Right renal cortex interstitium (tissue), 3 donors: ENCODE data around the gene ZC3H12C. TPM values are rescaled to one million over a fixed set of nuclear protein-coding genes. Genes with fewer than 3 reads are reported as not detected.
A peak's percentile ranks its signal among the peaks of the same experiment; 100 is the strongest.

ENCODE experiments used
- DNase-seq, 3 donors: peaks; one replicate each; pipeline ENCODE4 v3.0.0-alpha.2; 2013; ENCODE audit warnings: low read depth in 3 of 3, low spot score in 2 of 3
- polyA plus RNA-seq, 3 donors: library from polyadenylated mRNA; unstranded; fragments of 120-200 nt; gene quantifications; one replicate each; pipeline ENCODE4 v1.2.1, GENCODE V29; 2013; ENCODE audit not compliant: insufficient read length in 3 of 3

The ZC3H12C gene
- polyA plus RNA-seq, 3 donors, result 7.4 to 8.2 (median 8.1) TPM

DNA sequence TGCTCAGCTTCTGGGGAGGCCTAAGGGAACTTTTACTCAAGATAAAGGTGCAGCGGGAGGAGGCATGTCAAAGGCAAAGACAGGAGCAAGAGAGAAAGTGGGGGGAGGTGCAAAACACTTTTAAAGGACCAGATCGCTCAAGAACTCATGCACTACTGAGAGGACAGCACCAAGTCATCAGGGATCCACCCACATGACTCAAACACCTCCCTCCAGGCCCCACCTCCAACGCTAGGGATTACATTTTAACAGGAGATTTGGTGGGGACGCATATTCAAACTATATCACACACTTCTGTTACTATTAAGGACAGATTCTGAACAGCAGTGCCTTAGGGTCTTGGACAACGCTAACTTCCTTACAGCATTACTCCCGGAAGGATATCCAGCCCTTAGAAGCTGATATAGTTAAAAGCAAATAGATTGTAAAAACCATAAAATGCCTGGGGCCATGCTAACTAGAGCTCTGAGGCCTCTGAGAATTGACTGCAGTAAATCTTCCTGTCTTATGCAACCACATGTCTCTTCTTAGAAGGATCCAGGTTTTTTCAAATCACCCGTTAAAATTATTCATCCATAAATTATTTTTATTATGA is 16.7 kb upstream of the ZC3H12C start:
- no peak for DNase-seq

DNA sequence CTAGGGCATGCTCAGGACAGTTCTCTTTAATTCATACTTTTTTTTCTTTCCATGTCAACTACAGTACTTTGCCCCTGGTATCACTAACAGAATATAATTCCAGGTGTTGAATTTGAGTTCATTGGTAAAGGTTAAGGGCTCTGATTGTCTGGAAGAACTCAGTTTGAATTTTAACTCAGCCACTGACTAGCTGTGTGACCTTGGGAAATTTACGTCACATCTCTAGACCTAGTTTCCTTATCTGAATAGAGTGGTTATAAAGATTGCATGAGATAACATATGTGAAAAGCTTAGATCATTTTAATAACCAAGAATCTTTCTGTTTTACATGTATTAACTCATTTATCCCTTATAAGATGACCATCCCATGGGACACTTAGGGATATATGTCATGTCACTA is 15.8 kb upstream of the ZC3H12C start:
- DNase-seq, result no peak

DNA sequence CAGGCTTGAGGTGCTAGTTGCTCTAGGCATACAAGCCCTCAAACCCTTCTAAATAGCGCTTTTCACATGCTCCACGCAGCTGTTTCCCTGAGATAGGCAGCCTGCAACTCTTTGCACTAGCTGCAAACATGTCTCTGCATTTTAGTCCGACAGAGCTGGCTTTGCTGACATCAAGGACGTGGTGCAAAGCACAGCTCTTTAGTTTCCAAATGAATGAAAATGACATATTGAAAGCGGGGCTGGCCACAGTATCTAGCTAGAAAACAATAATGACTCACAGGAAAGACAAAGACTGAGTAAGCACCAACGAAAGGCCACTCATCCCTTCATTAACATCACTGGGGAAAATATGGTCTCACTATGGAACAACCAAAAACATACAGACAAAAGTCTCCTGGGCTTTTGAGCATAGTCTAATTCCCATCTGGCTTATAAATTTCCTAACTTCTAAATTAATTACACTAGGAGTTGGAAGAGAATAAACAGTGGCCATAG is 15.3 kb upstream of the ZC3H12C start:
- no peak for DNase-seq

DNA sequence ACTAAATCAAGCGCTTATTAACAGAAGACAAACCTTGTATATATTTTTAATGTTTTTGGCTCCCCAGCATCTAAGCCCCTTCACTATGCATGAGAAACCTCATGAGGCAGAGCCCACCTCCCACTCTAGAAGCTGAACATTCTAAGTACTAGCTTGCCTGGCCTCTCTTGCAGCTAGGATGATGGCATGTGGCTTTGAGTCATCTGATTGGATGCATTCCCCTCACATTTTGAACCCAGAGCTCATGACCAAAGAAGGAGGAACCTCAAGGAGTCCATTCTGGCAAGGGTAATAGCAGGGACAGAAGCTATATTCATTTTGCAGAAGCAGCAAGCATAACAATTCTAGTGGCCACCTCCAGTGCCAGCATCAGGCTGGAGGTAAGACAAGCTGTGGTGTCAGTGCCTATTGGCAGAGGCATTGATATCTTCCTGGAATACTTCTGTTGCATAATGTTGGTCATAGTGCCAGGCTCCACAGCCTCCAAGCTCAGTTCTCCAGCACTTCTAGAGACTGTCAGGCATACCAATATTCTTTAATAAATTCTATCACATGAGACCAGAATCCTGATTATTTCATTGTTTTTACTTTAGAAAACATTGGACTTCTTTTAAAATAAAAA is 14.2 kb upstream of the ZC3H12C start:
- DNase-seq, result no peak

DNA sequence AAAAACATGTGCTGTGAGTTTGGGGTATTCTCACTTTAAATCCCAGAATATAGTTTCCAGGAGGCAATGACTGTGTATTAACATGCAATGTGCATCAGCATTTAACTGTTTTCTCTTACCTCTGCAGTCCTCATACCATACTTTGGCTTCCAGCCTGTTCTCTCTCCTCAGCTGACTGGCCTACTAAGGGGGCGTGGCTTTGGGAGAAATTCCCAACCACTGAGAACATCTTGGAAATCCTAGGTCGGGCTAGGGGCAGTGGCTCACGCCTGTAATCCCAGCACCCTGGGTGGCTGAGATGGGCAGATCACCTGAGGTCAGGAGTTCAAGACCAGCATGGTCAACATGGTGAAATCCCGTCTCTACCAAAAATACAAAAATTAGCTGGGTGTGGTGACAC is 13.5 kb upstream of the ZC3H12C start:
- no peak for DNase-seq

DNA sequence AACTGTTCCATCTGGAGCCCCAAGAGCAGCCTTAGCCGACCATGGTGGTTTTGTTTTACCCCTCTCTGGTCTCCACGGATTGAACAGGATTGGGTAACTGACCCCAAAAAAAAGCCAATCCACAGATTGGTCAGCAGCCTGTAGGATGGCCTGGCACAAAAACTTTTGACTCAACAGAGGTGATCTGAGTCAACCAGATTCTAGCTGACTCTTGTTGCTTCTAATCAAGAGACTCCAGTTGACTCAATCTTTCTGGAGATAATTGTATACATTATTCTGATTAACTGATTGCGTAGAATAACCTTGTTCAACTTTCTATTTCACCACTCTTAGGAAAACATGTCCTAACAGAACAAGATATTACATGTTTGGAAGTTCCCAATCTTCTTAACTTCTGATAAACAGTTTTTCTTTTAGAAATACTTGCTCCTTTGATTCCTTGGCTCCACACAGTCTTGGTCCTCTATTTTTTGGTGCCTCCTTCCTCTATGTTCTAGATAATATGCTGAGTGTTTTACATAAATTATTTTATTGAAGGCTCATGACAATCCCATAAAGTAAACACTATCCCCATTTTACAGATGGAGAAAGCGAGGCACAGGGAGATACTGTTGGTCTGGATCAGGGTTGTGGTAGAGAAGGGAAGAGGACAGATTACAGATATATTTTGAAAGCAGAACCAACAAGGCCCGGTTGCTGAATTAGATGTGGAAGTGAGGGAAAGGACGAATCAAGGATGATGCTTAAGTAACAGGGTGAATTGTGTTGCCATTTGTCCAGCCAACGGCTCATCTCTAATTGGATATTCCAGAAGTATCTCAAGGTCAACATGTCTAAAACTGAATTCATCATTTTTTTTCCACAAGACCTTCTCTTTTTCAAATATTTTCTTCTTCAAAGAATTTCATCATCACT is 11.5 kb upstream of the ZC3H12C start:
- no peak for DNase-seq

DNA sequence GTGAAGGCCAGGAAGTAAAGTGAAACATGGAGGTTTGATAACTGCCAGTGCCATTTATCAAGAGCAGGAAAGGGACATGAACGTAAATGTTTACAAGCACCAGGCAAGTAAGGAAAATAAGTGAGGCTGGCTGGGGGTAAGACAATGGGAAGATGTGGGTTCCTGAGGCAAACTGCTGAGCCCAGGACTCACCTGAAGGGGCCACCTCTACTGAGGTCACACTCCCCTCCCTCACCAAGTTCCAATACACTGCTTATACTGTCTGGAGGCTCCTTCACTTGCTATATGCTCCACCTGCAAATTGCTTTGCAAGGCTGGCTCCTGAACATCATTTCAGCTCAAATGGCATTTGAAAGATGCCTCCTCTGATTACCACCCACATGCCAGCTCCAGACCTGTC is 10.3 kb upstream of the ZC3H12C start:
- DNase-seq, result no peak

DNA sequence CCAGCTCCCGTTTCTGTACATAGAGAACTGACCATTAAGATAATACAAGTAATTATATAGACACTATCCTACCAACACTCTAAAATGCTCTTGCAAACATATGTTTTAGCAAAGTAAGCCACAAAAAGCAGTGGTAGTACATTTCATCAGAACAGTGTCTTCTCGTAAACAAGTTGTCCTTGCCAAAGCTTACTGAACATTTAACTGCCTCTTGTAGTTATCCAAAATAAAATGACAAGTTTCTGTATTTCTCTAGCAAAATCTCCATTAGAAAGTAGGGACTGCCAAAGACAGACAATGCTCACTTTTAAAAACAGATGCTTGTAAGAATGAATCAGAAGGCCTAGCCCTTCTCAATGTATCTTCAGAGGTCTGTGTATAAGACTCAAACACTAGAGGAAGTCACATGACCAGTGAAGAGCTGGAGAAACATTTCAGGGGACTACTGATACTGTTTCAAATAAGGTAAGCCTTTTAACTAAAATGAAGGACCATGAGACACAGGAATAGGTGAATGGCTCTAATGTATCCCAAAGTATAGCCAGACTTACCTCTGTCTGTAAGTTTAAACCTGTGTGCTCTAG is 7.8 kb upstream of the ZC3H12C start:
- DNase-seq, result no peak

DNA sequence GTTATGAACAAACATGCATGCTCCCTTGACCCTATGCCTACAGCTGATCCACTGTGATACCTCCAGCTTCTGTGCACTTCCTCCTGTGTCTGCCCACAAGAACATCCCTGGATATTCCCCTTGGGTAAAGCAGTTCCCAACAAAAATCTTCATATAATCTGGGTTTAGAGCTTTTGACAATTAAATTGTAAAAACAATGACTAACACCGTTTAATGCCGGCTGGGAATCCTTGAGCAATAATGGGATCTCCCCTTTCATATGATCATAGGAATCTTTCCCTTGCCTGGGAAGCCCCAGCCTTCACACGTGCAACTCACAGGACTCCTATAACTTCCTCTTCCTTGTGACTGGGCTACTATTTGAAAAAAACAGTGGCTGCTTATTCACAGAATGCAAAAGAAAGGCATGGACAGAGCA is 6.3 kb upstream of the ZC3H12C start:
- DNase-seq, result no peak

DNA sequence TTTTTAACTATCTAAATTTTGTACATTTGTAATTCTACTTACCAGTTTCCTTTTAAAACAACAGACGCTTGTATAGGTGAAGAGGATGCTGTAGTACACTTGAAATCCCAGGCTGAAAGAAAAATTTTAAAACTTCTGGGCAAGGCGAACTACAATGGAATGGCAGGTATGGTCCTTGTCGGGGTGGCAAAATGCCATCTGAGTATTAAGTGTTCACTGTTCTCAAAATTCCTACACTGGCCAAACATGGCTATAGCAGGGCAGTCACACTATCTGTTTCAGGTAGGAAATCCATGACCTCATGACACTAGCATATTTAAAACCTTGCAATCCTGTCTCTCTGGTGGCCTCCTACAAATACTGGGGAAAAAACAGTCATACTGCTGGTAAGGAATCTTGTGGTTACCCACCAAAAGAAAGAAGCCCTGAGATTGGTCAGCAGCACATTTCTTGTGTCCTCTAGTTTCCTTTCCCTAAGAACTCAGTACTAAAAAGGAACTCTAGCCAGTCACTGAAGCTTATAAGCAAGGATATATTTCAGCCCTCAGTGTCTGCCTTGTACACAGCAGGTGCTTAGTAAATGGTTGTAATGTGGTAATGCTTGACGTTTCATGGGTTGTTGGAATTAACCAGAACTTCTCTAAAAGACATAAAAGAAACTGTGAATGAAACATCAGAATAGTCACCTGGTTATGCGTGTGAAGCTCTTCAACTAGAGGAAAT is 5.2 kb upstream of the ZC3H12C start:
- no peak for DNase-seq

DNA sequence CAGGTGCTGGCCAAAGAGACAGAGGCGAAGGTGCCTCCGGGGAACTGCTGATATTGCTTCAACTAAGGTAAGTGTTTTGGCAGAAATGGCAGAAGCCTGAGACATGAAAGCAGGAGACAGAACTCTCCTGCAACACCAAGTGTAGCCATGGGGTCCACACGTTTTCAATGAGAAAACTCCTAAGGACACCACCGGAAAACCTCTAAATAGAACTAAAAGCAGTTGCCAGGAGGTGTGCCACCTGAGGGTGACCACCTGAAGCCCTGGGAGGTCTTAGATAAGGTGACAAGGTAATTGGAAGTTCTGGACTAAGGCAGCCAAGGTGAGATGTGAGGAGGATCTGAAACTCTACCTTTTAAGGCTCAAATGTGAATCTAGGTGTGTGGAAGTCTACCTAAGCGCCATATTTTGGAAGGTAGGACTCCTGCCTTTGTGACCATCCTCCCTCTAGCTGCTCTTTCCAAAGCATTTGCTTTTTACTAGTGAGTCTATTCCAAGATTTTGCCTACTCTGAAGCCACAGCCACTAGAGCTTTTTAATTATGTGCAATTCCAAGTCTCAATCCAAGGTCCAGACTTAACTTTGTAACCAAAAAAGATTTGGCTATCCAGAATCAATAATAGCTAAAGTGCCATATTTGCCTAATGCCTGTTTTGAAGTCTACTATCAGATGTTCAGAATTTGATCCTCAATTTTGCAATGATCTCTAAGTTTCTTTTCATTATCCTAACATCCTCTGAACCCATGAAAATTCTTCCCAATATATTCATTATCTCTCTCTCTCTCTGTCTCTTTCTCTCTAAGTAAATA is 4.5 kb upstream of the ZC3H12C start:
- no peak for DNase-seq

DNA sequence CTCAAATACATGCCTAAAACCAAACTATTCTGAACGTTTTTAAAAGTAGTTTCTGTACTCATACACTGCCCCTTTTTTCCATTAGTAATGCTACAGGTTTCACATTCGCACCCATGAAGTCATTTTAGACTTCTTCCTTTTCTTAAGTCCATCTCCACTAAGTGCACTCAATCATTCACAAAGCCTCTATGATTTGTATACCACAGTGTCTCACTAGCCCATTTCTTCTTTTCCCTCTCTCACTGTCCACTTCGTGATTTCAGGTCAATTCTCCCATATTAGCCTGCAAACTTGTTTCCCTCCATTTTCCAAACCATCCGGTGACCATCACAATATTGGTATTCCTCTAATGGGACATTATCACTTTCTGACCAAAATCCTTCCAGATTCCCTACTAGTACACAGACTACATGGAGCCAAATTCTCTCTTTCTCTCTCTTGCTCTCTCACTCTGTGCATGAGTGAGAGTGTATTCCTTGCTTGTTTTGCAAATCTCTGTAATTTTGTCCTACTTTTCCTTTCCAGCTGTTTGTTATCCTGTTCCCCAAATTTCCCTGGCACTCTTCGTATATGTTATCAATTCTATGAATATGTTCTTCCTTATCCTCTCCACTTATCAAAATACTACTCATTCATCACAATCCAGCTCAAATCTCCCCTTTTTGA is 3.4 kb upstream of the ZC3H12C start:
- DNase-seq, result no peak

DNA sequence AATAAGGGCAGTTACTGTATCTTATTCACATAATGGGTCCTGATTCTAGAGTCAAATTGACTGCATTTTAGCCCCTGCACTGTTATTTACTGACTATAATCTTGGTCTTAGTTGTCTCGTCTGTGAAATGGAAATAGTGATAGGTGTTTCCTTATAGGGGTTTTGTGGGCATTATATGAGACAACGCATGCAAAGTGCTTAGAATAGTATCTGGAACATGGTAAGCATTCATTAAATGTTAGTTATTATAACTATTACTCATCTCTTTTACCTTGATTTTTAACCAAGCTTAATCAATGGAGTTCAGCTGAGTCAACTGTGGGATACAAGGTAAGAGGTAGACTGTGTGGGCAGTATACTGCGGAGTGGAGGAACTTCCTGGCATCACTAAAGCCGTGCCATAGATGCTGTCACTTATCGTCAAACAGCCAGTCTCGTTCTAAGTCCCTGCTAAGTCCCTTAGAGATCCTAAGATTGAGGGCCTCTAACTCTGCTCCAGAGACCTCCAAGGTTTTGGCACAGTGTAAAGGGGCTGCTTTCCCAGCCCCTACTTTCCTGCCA is 2.6 kb upstream of the ZC3H12C start:
- no peak for DNase-seq

DNA sequence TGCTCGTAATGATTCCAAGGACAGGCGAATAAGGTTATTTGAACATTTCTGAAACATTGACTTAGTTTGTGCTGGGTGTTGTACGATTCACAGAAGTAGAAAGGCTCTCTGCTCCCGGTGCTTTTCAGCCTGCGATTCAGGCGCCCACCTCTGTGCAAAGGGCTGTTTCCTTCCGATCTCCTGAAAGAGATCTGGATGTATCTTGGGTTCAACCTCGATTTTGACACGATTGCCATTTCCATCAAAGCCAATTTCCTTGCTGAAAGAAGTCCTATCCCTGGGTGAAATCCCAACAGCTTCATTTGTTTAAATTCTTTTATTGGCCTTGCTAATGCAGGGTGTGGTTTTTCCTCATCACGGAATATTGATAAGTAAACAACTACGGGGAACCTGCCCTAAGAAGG is 1.1 kb upstream of the ZC3H12C start:
- DNase-seq, result no peak

DNA sequence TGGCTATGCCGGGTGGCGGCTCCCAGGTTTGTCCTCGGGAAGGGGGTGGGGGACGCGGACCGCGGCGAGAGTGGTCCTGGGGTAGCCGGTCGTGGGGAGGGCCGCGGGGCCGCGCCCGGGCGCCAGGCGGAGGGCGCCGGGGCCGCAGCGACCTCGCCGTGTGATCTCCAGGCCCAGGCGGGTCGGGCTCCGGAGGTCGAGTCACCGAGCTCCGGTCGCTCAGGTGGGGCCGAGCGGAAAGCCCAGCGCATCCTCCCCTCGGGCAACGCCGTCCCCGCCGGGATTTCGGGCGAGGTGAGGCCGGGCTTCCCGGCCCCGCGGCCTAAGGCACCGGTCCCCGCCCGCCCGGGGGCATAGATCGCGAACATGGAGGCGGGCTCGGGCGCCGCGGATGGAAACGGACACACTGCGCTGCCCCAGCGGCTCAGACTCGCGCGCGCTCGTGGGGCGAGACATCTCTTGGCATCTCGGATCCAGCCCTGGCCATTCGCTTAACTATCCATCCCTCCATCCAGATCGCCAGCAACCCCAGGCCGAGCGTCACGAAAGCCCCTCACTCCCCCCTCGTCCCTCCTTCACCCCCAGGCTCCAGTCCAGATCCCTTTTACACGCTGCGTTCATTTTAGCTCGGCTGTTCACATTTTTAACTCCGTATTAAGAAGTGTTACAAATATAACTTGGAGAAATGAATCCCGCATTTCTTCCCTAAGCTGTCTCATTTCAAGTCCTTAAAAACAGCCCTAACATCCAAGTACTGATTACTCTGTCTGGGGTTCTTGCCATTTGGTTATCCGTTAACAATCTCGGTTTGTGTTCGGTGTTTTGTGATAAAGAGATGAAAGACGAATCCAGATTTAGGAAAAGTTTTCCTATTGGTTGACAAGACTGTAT is 460 bp downstream of the ZC3H12C start:
- DNase-seq, result peak in 1 of 3 donors; percentile 61

DNA sequence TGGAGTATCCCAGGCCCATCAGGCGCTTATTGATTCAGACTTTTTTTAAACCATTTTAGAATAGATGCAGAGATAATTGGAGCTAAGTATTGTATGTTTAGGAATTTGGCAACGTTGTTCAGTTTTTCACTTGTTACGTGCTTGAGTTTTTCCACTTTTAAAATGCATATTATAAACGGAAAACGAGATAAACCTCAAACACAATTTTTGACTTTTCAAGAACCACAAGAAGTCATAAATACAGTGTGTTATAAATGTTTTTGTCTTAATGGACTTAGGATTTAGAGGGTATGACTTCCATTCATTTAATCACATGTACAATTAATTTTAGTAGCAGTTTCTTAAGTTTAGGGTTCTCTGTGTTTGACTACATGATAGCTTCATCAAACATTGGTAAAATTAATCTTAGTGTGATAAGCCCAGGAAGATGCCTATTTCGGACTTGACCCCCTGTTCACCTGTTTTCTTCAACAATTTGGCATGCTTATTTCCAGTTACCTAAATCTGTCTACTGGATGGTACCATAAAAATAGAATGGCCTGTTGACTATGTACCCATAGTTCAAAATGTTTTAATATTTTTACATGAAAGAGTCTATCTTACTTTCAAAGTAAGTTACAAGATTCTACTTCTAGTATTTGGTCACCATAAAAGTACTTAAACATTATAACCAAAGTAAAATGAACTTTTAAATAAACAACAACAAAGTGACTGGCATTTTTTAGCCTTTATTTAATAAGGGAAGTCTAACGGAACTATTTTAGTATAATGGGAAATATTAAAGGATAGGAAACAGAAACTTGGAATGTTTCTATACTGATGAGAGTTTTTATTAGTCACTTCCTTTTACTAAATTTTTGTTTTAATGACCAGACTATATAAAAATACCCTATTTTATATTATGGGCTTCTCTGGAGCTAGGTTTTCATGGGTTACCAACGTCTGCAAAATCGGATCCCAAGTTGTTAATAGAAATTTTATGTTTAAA is 1.4 kb downstream of the ZC3H12C start:
- DNase-seq, result no peak

DNA sequence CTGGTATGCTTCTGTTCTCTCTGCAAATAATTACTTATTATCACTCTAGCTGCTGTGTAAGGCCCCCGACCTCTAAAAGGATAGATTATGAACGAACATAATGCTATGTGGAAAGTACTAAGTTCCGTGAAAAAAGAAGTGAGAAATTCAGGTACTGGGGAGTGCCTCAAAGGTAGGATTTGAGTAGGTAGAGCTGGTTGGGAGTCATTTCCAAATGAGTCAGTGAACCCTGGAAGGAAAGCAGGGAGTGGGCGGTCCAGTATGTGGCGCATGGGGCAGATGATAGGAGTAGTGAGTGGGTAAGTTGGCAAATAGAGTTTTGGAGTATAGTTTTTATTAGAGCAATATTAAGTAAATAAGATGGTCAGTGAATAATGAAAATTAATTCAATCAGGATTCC is 2.4 kb downstream of the ZC3H12C start:
- DNase-seq, result no peak
